Measurements from ENCODE around the gene CNOT9.

DNA sequence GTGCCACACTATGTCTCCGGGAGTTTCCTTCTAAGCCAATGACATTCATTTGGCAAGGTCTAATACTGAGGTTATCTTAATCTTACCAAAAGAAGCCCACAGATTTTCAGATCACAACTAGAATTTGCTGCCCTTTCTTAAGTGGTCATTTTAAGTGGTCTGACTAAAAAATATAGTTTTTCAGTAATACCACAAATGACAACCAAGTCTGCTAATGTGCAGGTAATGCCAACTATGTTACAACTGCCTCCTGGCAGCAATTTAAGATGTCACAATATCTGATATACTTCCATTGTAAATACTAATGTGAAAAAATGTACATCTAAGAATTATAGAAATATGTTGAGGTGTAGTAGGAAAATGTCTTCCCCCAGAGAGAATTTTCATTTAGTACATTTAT is 49.8 kb upstream of the CNOT9 start:
- TF ChIP-seq, protein P1, sequence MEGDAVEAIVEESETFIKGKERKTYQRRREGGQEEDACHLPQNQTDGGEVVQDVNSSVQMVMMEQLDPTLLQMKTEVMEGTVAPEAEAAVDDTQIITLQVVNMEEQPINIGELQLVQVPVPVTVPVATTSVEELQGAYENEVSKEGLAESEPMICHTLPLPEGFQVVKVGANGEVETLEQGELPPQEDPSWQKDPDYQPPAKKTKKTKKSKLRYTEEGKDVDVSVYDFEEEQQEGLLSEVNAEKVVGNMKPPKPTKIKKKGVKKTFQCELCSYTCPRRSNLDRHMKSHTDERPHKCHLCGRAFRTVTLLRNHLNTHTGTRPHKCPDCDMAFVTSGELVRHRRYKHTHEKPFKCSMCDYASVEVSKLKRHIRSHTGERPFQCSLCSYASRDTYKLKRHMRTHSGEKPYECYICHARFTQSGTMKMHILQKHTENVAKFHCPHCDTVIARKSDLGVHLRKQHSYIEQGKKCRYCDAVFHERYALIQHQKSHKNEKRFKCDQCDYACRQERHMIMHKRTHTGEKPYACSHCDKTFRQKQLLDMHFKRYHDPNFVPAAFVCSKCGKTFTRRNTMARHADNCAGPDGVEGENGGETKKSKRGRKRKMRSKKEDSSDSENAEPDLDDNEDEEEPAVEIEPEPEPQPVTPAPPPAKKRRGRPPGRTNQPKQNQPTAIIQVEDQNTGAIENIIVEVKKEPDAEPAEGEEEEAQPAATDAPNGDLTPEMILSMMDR (IDR thresholded peaks at IDR 0.05) = no peak
- no peak for TF ChIP-seq ZFX (IDR thresholded peaks at IDR 0.05; ENCODE audit: borderline replicate concordance)

Measured in 22Rv1 (cell line).